HCT116 (cell line): ENCODE data around the gene EPHA3. TPM values are rescaled to one million over a fixed set of nuclear protein-coding genes. Genes with fewer than 3 reads are reported as not detected.

Source experiments
- ATAC-seq: fragments of 200-7000 bp; cut with Tn5 transposase; 2 replicates; pipeline ENCODE4 v1.9.1; 2020; ENCODE audit warnings: mild to moderate bottlenecking, moderate library complexity
- BruUV-seq: library from RNA; stranded (reverse); fragments of 400-500 nt; replicated peaks from 2 replicates; lab custom pipeline; 2021; lab: Mats Ljungman, UMichigan
- CTCF ChIA-PET: fragments of 300-600 bp; sonication (Branson Sonifier 250); formaldehyde crosslinking; loops from one replicate; lab custom pipeline; 2021; ENCODE audit warnings: antibody characterized with exemption; lab: Charles Lee
- POLR2A ChIA-PET: fragments of 300-600, 350-600 bp; sonication (Branson Sonifier 250); formaldehyde crosslinking; loops from one replicate; lab custom pipeline; 2021; ENCODE audit warnings: antibody characterized with exemption; lab: Charles Lee
- RAD21 ChIA-PET, 2 experiments: fragments of 300-600 bp; sonication (Branson Sonifier 250); formaldehyde crosslinking; loops; one replicate each; lab custom pipeline; 2023; ENCODE audit warnings: low total read pairs in 2 of 2; ENCODE audit not compliant: uncharacterized antibody in 2 of 2, unreplicated experiment in 2 of 2, low non-redundant PET in 1 of 2; lab: Charles Lee
- DNase-seq: peaks from one replicate; pipeline ENCODE4 v3.0.0-alpha.2; 2010; ENCODE audit warnings: low read depth, low spot score
- H2AFZ ChIP-seq: fragments of 200-600 bp; shearing (Covaris generic), sonication (generic); 2 replicates; pipeline ENCODE4 v1.6.1; 2017; ENCODE audit warnings: low read depth, mixed run types, mixed read lengths, antibody characterized with exemption, low read length; ENCODE audit not compliant: poor library complexity, severe bottlenecking
- H3K27ac ChIP-seq: 2 replicates; pipeline ENCODE4 v1.5.1; 2012; ENCODE audit warnings: low read depth, low read length
- H3K27me3 ChIP-seq: fragments of 200-600 bp; sonication (generic); 2 replicates; pipeline ENCODE4 v1.6.1; 2016; ENCODE audit warnings: mixed run types, low read length, mixed read lengths; ENCODE audit not compliant: insufficient read depth
- H3K36me3 ChIP-seq, 2 experiments: fragments of 200-500 bp in 1 of 2; fragments of 200-600 bp in 1 of 2; sonication (Bioruptor generic) in 1 of 2; sonication (generic) in 1 of 2; 2 replicates each; pipeline versions ENCODE4 v1.5.1 to v1.6.1; 2014 to 2016; ENCODE audit warnings: low read length in 2 of 2, inconsistent platforms in 1 of 2, mixed read lengths in 1 of 2, mixed run types in 1 of 2; ENCODE audit not compliant: insufficient read depth in 2 of 2, control insufficient read depth in 1 of 2
- H3K4me1 ChIP-seq, 2 experiments: fragments of 200-600 bp in 1 of 2; sonication (generic) in 1 of 2; 2 replicates each; pipeline versions ENCODE4 v1.5.1 to v1.6.1; 2012 to 2017; ENCODE audit warnings: low read length in 2 of 2, inconsistent platforms in 1 of 2, mild to moderate bottlenecking in 1 of 2, mixed read lengths in 1 of 2, mixed run types in 1 of 2, moderate library complexity in 1 of 2; ENCODE audit not compliant: insufficient read depth in 2 of 2, control insufficient read depth in 1 of 2
- H3K4me2 ChIP-seq: fragments of 200-600 bp; sonication (generic); 2 replicates; pipeline ENCODE4 v1.6.1; 2017; ENCODE audit warnings: mixed run types, low read length, mixed read lengths
- H3K4me3 ChIP-seq, 2 experiments: fragments of 200-600 bp in 1 of 2; sonication (generic) in 1 of 2; replicated peaks in 1 of 2; 2 replicates each; pipeline ENCODE4 v1.5.1; 2011 to 2016; ENCODE audit warnings: low read length in 2 of 2, control low read depth in 1 of 2, low read depth in 1 of 2, mild to moderate bottlenecking in 1 of 2, mixed read lengths in 1 of 2, mixed run types in 1 of 2
- H3K79me2 ChIP-seq: fragments of 200-600 bp; sonication (generic); 2 replicates; pipeline ENCODE4 v1.6.1; 2017; ENCODE audit warnings: mild to moderate bottlenecking, mixed run types, low read length, moderate library complexity, mixed read lengths; ENCODE audit not compliant: insufficient read depth
- H3K9ac ChIP-seq: fragments of 200-600 bp; sonication (generic); 2 replicates; pipeline ENCODE4 v1.6.1; 2016; ENCODE audit warnings: low read length, mixed read lengths
- H3K9me2 ChIP-seq: fragments of 200-600 bp; sonication (generic), shearing (Covaris generic); 2 replicates; pipeline ENCODE4 v1.6.1; 2017; ENCODE audit warnings: mixed run types, mild to moderate bottlenecking, moderate library complexity; ENCODE audit not compliant: insufficient read depth
- H3K9me3 ChIP-seq, 2 experiments: fragments of 200-500 bp in 1 of 2; fragments of 200-600 bp in 1 of 2; sonication (Bioruptor generic) in 1 of 2; sonication (generic) in 1 of 2; 2 replicates each; pipeline ENCODE4 v1.6.1; 2014 to 2017; ENCODE audit warnings: low read length in 2 of 2, mixed read lengths in 2 of 2, inconsistent platforms in 1 of 2, low read depth in 1 of 2, mild to moderate bottlenecking in 1 of 2, mixed run types in 1 of 2, moderate library complexity in 1 of 2; ENCODE audit not compliant: control insufficient read depth in 1 of 2, insufficient read depth in 1 of 2
- H4K20me1 ChIP-seq: fragments of 200-600 bp; sonication (generic), shearing (Covaris generic); 2 replicates; pipeline ENCODE4 v1.6.1; 2017; ENCODE audit warnings: mixed run types, mild to moderate bottlenecking, moderate library complexity; ENCODE audit not compliant: insufficient read depth
- ATF3 ChIP-seq: IDR thresholded peaks from 2 replicates; pipeline ENCODE4 v1.6.1; 2012
- CBX3 ChIP-seq: IDR thresholded peaks from 2 replicates; pipeline ENCODE4 v1.6.1; 2012; ENCODE audit warnings: low read depth
- EGR1 ChIP-seq: IDR thresholded peaks from 2 replicates; pipeline ENCODE4 v1.6.1; 2012; ENCODE audit warnings: low read depth
- ELF1 ChIP-seq: IDR thresholded peaks from 2 replicates; pipeline ENCODE4 v1.6.1; 2012; ENCODE audit warnings: low read depth, borderline replicate concordance
- EZH2phosphoT487 ChIP-seq: fragments of 200-600 bp; IDR thresholded peaks from 2 replicates; pipeline ENCODE4 v1.6.1; 2018; ENCODE audit warnings: antibody characterized with exemption, borderline replicate concordance
- FOSL1 ChIP-seq: IDR thresholded peaks from 2 replicates; pipeline ENCODE4 v1.6.1; 2012; ENCODE audit warnings: low read depth
- JUND ChIP-seq: IDR thresholded peaks from 2 replicates; pipeline ENCODE4 v1.6.1; 2012
- MAX ChIP-seq: IDR thresholded peaks from 2 replicates; pipeline ENCODE4 v1.6.1; 2012
- POLR2AphosphoS5 ChIP-seq: IDR thresholded peaks from 2 replicates; pipeline ENCODE4 v1.6.1; 2011; ENCODE audit warnings: mild to moderate bottlenecking, low read depth, low read length, moderate library complexity
- RAD21 ChIP-seq: IDR thresholded peaks from 2 replicates; pipeline ENCODE4 v1.6.1; 2012; ENCODE audit warnings: low read depth, mild to moderate bottlenecking
- SIN3A ChIP-seq: IDR thresholded peaks from 2 replicates; pipeline ENCODE4 v1.6.1; 2012; ENCODE audit warnings: low read depth
- SRF ChIP-seq: IDR thresholded peaks from 2 replicates; pipeline ENCODE4 v1.6.1; 2012; ENCODE audit warnings: low read depth
- TCF7L2 ChIP-seq: IDR thresholded peaks from 2 replicates; pipeline ENCODE4 v1.7.0; 2011; ENCODE audit warnings: borderline replicate concordance, inconsistent platforms; ENCODE audit not compliant: insufficient read depth, insufficient read length; ENCODE audit errors: extremely low read depth
- YY1 ChIP-seq: IDR thresholded peaks from 2 replicates; pipeline ENCODE4 v1.6.1; 2011; ENCODE audit warnings: low read length, low read depth, moderate library complexity, mild to moderate bottlenecking; ENCODE audit not compliant: insufficient replicate concordance; ENCODE audit errors: extremely low read depth
- intact Hi-C: fragments of 100-400 bp; cut with micrococcal nuclease; formaldehyde crosslinking; loops from 2 replicates; pipeline ENCODE4 v1.10.0; 2022
- total RNA-seq: library from RNA; stranded (reverse); gene quantifications from one replicate; pipeline ENCODE4 v1.2.1, GENCODE V29; 2021; ENCODE audit not compliant: unreplicated experiment
- TF ChIP-seq, protein P1 (sequence below): IDR thresholded peaks from 2 replicates; pipeline ENCODE4 v1.6.1; 2012; ENCODE audit warnings: low read depth

EPHA3 gene
- total RNA-seq, 1 experiment from 2014 or later: not detected

DNA sequence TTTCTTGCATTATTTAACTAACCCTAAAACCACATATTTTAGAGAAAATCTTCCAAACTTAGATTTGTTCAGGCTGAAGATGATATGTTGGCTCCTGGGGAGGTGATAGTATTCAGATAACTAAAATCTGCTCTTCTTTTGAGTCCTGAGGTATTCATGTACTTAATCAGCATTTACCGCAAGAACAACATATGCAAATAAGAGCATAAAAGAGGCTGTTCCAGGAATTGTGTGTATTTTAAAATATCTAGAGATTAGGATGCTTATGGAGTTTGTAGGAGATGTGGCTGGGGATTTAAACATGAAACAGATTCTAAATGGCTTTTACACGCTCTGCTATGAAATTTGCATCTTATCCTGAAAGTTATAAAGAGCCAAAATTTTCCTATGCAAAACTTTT is 298.2 kb downstream of the EPHA3 start:
- H3K9me2 ChIP-seq: no peaks in the 10 kb centered on the region
- POLR2A ChIA-PET: no interaction called here
- H3K9ac ChIP-seq: no peak overlapping the region
- no TSS peak for BruUV-seq
- H3K4me1 ChIP-seq: no peaks in the 10 kb centered on the region
- H2AFZ ChIP-seq: no peak overlapping the region
- H3K27me3 ChIP-seq: no peaks in the 10 kb centered on the region
- H3K4me3 ChIP-seq: no peak overlapping the region
- TF ChIP-seq TCF7L2 (no peak), POLR2AphosphoS5 (no peak), CBX3 (no peak), YY1 (no peak)
- no peak overlapping the region for H3K4me2 ChIP-seq
- CTCF ChIA-PET: no interaction called here
- ATAC-seq: no peak
- H3K9me3 ChIP-seq: peaks cover 4 to 30% of the 10 kb centered on the region in 2 experiments; a peak in 3 of 4 replicates
- intact Hi-C loops: no loop called here
- no peak overlapping the region for H3K27ac ChIP-seq
- H4K20me1 ChIP-seq: no peaks in the 10 kb centered on the region
- RAD21 ChIA-PET: no interaction called here
- DNase-seq: no peak
- H3K36me3 ChIP-seq: no peaks in the 10 kb centered on the region
- no peaks in the 10 kb centered on the region for H3K79me2 ChIP-seq

- Histone ChIP-seq H3K4me2 (no peak overlapping the region), H3K27ac (no peak overlapping the region), H3K79me2 (no peaks in the 10 kb centered on the region), H2AFZ (no peak overlapping the region), H3K4me3 (no peak overlapping the region), H3K9me3 (peaks cover 0 to 21% of the 10 kb centered on the region in 2 experiments; a peak in 3 of 4 replicates), H4K20me1 (no peaks in the 10 kb centered on the region), H3K9me2 (no peaks in the 10 kb centered on the region), H3K9ac (no peak overlapping the region), H3K27me3 (no peaks in the 10 kb centered on the region), H3K4me1 (no peaks in the 10 kb centered on the region), H3K36me3 (no peaks in the 10 kb centered on the region)
- ATAC-seq: no peak
- intact Hi-C loops: no loop called here
- DNase-seq: no peak
- POLR2A ChIA-PET: no interaction called here
- CTCF ChIA-PET: no interaction called here
- no TSS peak for BruUV-seq
- RAD21 ChIA-PET: no interaction called here
- no peak for TF ChIP-seq FOSL1
- TF ChIP-seq YY1: no peak
- no peak for TF ChIP-seq SIN3A
- no peak for TF ChIP-seq TCF7L2
- TF ChIP-seq ELF1: no peak
- TF ChIP-seq, protein P1, sequence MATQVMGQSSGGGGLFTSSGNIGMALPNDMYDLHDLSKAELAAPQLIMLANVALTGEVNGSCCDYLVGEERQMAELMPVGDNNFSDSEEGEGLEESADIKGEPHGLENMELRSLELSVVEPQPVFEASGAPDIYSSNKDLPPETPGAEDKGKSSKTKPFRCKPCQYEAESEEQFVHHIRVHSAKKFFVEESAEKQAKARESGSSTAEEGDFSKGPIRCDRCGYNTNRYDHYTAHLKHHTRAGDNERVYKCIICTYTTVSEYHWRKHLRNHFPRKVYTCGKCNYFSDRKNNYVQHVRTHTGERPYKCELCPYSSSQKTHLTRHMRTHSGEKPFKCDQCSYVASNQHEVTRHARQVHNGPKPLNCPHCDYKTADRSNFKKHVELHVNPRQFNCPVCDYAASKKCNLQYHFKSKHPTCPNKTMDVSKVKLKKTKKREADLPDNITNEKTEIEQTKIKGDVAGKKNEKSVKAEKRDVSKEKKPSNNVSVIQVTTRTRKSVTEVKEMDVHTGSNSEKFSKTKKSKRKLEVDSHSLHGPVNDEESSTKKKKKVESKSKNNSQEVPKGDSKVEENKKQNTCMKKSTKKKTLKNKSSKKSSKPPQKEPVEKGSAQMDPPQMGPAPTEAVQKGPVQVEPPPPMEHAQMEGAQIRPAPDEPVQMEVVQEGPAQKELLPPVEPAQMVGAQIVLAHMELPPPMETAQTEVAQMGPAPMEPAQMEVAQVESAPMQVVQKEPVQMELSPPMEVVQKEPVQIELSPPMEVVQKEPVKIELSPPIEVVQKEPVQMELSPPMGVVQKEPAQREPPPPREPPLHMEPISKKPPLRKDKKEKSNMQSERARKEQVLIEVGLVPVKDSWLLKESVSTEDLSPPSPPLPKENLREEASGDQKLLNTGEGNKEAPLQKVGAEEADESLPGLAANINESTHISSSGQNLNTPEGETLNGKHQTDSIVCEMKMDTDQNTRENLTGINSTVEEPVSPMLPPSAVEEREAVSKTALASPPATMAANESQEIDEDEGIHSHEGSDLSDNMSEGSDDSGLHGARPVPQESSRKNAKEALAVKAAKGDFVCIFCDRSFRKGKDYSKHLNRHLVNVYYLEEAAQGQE: no peak
- TF ChIP-seq EZH2phosphoT487: no peak
- no peak for TF ChIP-seq JUND
- no peak for TF ChIP-seq MAX
- TF ChIP-seq RAD21: no peak
- no peak for TF ChIP-seq POLR2AphosphoS5
- no peak for TF ChIP-seq ATF3
- TF ChIP-seq SRF: no peak
- TF ChIP-seq EGR1: no peak
Measured at GRCh38 chr3:89411201-89411600, 303.8 kb downstream of the EPHA3 start.
